Effector memory CD8-positive, alpha-beta T cell (primary cell): Measurements from ENCODE around the gene YDJC.
A peak's percentile ranks its signal among the peaks of the same experiment; 100 is the strongest.
"Not testable (repeated sequence)": the region's sequence is repeated elsewhere in the genome, so short reads cannot be mapped to it uniquely, and the experiment has no call there.

Source experiments
- ATAC-seq: fragments of 150-1000 bp; cut with Tn5 transposase; replicated peaks from 2 replicates; pipeline ENCODE4 v1.10.0; 2021; ENCODE audit warnings: mild to moderate bottlenecking, moderate library complexity
- DNase-seq, 3 experiments: peaks; one replicate each; pipeline ENCODE4 v3.0.0; 2021
- H3K27ac Mint-ChIP-seq, 2 donors: one replicate each; pipeline ENCODE4 v1.8.0; 2022; ENCODE audit warnings: mild to moderate bottlenecking in 2 of 2, mixed read lengths in 2 of 2, moderate library complexity in 2 of 2
- H3K27me3 Mint-ChIP-seq, 2 donors: one replicate each; pipeline ENCODE4 v1.8.0; 2022; ENCODE audit warnings: mixed read lengths in 2 of 2
- H3K36me3 Mint-ChIP-seq: one replicate; pipeline ENCODE4 v1.8.0; 2022; ENCODE audit warnings: mild to moderate bottlenecking, moderate library complexity, mixed read lengths; ENCODE audit not compliant: insufficient read depth
- H3K4me1 Mint-ChIP-seq, 2 donors: one replicate each; pipeline ENCODE4 v1.8.0; 2022; ENCODE audit warnings: low read depth in 2 of 2, mixed read lengths in 2 of 2
- H3K4me3 Mint-ChIP-seq, 2 donors: one replicate each; pipeline ENCODE4 v1.8.0; 2022; ENCODE audit warnings: mild to moderate bottlenecking in 2 of 2, mixed read lengths in 2 of 2, moderate library complexity in 2 of 2
- H3K9me3 Mint-ChIP-seq, 2 donors: one replicate each; pipeline ENCODE4 v1.8.0; 2022; ENCODE audit warnings: mixed read lengths in 2 of 2

YDJC gene

DNA sequence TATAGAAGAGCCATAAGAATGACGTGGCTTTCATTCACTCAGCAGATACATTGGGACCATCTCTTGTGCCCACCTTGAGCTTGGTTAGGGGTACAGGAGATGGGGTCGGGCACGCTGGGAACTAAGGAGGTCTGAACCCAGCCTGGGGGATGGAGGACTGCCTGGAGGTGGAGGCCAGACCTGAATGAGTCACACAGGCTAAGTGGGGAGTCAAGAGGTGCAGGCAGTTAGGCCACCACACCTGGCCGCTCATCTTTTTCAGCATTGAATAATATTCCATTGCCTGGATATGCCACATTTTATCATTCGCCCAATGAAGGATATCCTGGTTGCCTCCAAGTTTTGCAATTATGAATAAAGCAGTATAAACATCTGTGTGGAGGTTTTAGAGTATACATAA lies 32.2 kb upstream of the YDJC start:
- Mint-ChIP-seq H3K27me3 (no peaks in the 10 kb centered on the region), H3K9me3 (no peaks in the 10 kb centered on the region), H3K27ac (no peak overlapping the region), H3K4me3 (no peak overlapping the region), H3K4me1 (peaks cover 14 to 21% of the 10 kb centered on the region in 2 donors), H3K36me3 (peaks cover 12% of the 10 kb centered on the region)
- ATAC-seq (no peak), DNase-seq (no peak)

DNA sequence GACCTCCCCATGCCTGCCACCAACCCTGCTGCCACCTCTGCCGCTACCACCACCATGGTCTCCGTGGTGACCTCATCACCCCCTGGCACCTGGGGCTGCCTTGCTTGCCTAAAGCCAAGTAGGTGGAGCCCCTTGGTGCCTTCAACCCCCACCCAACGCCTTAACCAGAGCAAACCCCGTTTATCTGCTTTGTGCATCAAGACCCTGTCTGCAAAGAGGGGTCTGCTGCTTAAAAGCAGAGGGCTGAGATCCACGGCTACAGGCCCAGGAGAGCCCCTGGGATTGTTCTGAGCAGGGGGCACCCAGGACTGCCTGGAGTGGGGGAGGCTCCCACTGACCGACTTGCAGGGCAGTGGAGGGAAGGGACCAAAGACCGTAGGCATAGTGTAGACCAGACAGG lies 31.1 kb upstream of the YDJC start:
- DNase-seq (no peak), ATAC-seq (no peak)
- H3K36me3 Mint-ChIP-seq: peaks cover 3% of the 10 kb centered on the region
- no peaks in the 10 kb centered on the region for H3K27me3 Mint-ChIP-seq
- H3K4me3 Mint-ChIP-seq: no peak overlapping the region
- H3K27ac Mint-ChIP-seq: no peak overlapping the region
- peaks cover 19 to 23% of the 10 kb centered on the region in 2 donors for H3K4me1 Mint-ChIP-seq
- H3K9me3 Mint-ChIP-seq: no peaks in the 10 kb centered on the region

DNA sequence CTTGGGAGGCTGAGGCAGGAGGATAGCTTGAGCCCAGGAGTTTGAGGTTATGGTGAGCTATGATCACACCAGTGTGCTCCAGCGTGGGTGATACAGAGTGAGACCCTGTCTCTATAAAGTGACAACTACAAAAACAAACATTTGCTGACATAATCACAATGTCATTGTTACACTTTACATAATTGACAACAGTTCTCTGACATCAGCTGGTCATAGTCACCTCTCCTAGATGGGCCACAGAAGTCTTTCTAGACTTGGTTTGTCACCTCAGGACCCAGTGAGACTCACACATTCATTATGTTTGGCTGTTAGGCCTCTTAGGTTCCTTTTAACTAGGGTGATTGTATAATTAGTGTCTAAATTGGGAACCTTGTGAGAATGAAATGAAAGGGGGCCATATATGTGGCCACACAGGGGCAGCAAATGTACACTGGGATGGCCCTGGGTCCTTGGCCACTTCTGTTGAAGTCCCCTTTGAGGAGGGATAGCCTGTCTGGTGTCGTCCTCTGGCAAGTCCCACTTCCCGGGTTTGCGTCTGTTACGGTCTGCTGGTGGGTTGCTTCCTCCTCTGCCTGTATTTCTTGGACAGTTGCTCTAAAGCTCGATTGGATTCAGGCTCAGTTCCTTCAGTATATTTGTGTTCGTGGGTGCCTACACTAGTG lies 30.2 kb upstream of the YDJC start:
- Mint-ChIP-seq H3K27ac (no peak overlapping the region), H3K36me3 (peaks cover 3% of the 10 kb centered on the region), H3K9me3 (no peaks in the 10 kb centered on the region), H3K4me3 (no peak overlapping the region), H3K4me1 (peaks cover 13 to 16% of the 10 kb centered on the region in 2 donors), H3K27me3 (no peaks in the 10 kb centered on the region)
- ATAC-seq: no peak
- no peak for DNase-seq

DNA sequence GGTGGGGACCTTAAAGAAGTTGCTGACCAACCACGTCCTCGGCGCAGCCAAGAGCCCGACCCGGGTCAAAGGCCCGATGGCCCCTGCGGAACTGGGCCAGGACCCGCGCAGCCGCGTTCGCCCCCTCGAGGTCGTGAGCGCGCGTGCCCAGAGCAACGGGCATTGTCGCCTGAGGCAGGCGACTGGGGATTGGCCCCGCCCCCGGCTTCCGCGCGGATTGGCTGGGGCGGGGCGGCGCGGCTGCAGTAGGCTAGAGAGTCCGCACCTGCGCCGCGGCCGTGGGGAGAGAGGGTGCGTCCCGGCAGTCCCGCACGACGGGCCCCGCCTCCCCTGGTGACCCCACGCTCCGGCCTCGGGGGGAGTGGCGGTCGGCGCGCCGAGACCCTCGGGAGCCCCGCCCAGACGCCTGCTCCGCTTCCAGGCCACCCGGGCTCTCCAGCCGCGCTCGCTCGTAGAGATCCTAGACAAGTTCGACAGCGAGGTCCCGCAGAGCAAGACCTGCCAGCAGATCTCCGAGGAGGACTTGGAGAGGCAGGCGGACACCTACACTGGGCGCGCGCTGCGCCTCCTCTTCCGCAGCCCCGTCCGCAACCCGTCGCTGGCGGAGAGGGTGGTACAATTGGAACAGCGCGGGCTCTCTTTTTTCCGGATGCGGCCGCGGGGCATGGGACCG lies 27.7 kb upstream of the YDJC start:
- peak; percentile 60 to 67 (median 66) for DNase-seq
- H3K9me3 Mint-ChIP-seq: no peaks in the 10 kb centered on the region

DNA sequence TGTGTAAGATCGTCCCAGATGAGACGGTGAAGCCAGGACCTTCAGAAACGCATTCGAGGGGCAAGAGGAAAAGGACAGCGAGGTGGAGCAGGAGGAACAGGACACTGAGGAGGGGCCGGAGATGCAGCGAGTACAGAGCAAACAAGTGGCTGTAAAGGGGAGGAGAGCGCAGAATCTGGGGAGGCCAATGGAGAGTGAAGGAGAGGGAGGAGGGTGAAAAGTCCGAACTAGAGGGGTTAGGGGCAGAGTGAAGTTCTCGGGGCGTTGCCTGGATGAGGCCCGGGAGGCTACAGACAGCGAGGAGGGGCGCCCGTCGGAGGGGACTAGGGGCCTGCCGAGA lies 27.2 kb upstream of the YDJC start:
- no peak for ATAC-seq
- Mint-ChIP-seq H3K27me3 (no peaks in the 10 kb centered on the region), H3K9me3 (no peaks in the 10 kb centered on the region), H3K27ac (peak overlapping the region; percentile 70 to 83), H3K36me3 (peaks cover 3% of the 10 kb centered on the region), H3K4me3 (peak overlapping the region; percentile 82 to 86), H3K4me1 (peaks cover 13 to 15% of the 10 kb centered on the region in 2 donors)
- no peak for DNase-seq

More for the DNA sequence above, 27.7 kb upstream of the YDJC start:
- Mint-ChIP-seq H3K4me1 (peaks cover 11 to 14% of the 10 kb centered on the region in 2 donors), H3K4me3 (peak overlapping the region; percentile 82 to 86), H3K27ac (peak overlapping the region in 1 of 2 donors; percentile 83), H3K36me3 (peaks cover 3% of the 10 kb centered on the region), H3K27me3 (no peaks in the 10 kb centered on the region)
- ATAC-seq: peak; percentile 95

DNA sequence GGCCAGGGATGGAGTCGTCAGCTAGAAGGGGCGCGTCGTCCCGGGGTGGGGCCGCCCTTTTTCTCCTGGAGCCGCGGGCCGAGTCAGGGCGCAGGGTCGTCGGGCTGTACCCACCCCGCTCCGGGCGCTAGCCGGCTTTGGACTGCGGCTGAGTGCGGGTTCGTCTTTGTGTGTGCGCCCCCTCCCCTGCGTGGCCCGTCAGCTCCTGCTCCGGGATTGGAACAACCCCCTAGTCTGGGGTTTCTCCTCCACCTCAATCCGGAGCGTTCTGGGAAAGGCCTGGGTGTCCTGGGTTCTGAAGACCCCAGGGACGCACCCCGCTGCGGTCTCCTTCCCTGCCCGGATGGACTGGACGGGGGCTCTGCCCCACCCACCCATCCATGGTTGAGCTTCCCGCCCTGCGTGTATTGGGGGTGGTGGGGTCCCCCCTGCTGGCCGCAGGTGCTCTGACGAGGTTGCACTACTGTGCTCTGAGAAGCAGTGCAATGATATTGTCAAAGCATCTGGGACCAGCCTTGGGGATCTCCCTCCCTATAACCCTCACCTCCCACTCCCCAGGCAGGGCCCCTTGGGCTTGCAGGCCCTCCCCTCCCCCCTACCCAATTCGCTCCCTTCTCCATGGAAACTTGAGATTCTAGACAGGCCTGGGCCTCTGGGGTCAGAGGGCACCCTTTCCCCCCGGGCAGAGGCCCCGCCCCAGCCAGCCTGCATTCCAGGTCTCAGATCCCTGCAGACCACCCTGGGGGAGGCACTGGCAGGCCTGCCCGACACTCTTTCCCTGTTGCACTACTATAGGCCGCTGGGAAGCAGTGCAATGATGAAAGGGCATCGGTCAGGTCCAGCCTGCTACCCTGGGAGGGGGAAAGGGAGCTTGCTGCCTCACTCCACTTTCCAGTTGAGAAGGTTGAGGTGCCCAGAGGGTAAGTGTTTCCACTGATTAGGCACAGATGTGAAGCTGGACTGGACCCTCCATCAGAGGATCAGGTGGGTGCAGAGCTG lies 23.0 kb upstream of the YDJC start:
- Mint-ChIP-seq H3K4me1 (peaks cover 20 to 23% of the 10 kb centered on the region in 2 donors), H3K4me3 (peak overlapping the region; percentile 89 to 90), H3K27me3 (no peaks in the 10 kb centered on the region), H3K36me3 (peaks cover 6% of the 10 kb centered on the region), H3K9me3 (no peaks in the 10 kb centered on the region), H3K27ac (no peak overlapping the region)
- ATAC-seq (no peak), DNase-seq (no peak)

DNA sequence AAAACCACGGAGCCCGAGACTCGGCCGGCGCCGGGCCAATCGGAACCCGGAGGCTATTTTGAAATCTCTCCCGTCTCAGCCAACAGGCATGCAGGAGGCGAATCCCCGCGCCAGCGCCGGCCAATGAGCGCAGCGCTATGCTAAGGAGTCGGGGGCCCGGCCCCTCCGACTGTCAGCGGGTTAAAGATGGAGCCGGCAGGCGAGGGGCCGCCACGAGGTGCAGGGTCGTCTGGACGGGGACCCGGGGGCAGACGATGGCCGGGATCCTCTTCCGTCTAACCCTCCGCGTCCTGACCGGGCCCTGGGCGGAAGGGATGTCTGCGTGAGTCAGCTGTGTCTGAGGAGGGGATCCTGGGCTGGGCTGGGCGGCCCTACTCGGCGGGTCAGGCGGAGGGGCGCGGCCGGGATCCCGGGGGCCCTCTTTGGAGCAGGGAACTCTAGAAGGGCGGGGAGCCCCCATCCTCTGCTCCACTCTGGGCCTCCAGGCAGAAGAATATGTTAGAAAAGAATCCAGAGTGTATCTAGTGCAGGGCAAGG lies 22.3 kb upstream of the YDJC start:
- Mint-ChIP-seq H3K4me1 (peaks cover 18 to 21% of the 10 kb centered on the region in 2 donors), H3K4me3 (peak overlapping the region; percentile 89 to 90), H3K27me3 (no peaks in the 10 kb centered on the region), H3K9me3 (no peaks in the 10 kb centered on the region), H3K36me3 (peaks cover 3% of the 10 kb centered on the region), H3K27ac (peak overlapping the region; percentile 27 to 51)
- DNase-seq (peak; percentile 63 to 69 (median 69)), ATAC-seq (peak; percentile 97)

DNA sequence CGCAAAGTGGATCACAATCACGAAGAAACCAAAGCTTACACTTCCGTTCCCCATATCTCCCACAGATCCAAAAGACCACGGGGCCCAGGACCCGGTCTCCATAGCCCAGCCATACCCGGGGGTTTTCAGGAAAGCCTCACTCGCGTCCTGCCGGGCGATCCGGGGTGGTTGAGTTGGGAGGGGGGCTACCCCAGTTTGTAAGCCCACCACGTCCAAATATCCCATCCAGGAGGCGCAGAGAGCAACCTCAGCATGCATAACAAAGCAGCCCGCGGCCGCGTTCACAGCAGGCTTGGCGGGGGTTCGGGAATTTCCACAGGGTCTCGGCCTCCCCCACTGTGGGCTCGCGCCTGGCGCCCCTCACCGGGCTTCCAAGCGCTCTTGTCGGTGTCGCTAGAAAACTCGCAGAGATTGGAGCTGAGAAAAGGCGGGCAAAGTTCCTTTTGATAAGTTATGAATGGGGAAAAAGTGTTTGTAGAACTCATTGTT lies 21.7 kb upstream of the YDJC start:
- Mint-ChIP-seq H3K36me3 (peaks cover 6% of the 10 kb centered on the region), H3K9me3 (no peaks in the 10 kb centered on the region), H3K27ac (peak overlapping the region; percentile 27 to 51), H3K27me3 (no peaks in the 10 kb centered on the region), H3K4me1 (peaks cover 16 to 19% of the 10 kb centered on the region in 2 donors), H3K4me3 (peak overlapping the region; percentile 89 to 90)
- ATAC-seq: peak; percentile 33
- no peak for DNase-seq

DNA sequence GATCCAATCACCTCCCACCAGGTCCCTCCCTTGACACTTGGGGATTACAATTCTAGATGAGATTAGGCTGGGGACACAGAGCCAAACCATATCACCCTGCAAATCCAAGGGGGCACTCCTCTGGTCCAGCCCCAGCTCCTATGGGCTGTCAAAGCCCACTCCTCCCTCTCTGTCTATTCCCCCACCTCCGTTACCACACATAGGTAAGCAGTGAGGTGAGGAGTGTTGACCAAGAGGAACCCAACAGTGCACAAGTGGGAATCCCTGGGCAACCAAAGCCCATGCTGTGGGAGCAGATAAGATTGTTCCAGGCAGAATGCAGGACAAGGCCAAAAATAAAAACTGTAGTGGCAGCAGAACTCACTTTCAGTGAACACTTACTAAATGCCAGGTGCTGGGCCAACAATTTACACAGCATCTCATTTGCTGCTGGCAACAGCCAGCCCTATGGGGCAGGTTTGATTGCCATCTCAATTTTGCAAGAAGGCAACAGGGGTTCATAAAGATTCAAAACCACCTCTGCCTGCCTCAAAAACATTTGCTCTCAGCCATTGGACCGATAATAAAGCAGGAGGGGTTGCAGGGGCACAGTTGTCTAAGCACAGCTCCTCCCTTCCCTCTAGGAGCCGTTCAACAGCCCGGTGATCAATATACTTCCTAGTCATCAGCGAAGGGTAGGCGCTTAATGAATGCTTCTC lies 21.1 kb upstream of the YDJC start:
- Mint-ChIP-seq H3K36me3 (peaks cover 12% of the 10 kb centered on the region), H3K4me1 (peaks cover 18 to 20% of the 10 kb centered on the region in 2 donors), H3K4me3 (peak overlapping the region; percentile 89 to 90), H3K27me3 (no peaks in the 10 kb centered on the region), H3K9me3 (no peaks in the 10 kb centered on the region), H3K27ac (peak overlapping the region; percentile 27 to 51)
- ATAC-seq: no peak
- DNase-seq: no peak

DNA sequence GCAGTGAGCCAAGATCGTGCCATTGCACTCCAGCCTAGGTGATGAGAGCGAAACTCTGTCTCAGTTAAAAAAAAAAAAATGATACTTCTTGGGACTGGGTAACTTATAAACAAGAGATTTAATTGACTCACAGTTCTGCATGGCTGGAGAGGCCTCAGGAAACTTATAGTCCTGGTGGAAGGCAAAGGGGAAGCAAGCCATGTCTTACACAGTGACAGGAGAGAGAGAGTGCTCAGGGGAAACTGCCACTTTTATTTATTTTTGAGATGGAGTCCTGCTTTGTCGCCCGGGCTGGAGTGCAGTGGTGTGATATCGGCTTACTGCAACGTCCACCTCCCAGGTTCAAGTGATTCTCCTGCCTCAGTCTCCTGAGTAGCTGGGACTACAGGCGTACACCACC lies 20.5 kb upstream of the YDJC start:
- no peaks in the 10 kb centered on the region for H3K27me3 Mint-ChIP-seq
- no peaks in the 10 kb centered on the region for H3K9me3 Mint-ChIP-seq
- peak overlapping the region; percentile 20 to 89 for H3K4me3 Mint-ChIP-seq
- H3K27ac Mint-ChIP-seq: no peak overlapping the region
- peaks cover 18 to 20% of the 10 kb centered on the region in 2 donors for H3K4me1 Mint-ChIP-seq
- DNase-seq: no peak
- H3K36me3 Mint-ChIP-seq: peaks cover 16% of the 10 kb centered on the region
- no peak for ATAC-seq

DNA sequence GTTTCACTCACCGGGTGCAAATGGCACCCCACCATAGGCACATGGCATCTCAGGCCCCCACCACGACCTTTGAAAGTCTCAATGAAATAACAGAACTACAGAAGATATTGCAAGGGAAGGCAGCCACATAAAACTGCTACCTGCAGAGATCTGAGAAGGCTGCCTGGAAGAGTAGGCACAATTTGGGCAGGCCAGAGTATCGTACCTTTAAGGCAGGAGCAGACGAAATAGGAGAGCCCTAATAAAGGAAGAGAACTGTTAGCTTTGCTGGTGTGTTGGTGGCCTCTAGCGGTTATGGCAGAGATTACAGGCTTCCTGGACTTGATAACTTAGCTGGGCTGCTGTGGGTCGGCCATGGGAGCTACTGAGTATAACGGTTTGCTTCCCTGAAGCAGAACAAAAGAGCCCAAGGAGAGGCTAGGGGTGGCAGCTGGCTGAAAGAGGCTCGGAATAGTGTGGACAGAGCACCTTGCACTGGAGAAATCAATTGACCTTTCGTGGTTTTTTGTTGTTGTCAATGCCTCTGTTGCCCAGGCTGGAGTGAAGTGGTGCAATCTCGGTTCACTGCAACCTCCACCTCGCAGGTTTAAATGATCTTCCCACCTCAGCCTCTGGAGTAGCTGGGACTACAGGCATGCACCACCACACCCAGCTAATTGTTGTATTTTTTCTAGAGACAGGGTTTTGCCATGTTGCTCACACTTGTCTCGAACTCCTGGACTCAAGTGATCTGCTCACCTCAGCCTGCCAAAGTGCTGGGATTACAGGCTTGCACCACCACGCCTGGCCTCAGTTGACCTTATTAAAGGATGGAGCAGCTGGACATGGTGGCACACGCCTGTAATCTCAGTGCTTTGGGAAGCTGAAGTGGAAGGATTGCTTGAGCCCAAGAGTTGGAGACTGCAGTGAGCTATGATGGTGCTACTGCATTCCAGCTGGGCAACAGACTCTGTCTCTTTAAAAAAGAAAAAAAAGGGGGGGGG lies 17.1 kb upstream of the YDJC start:
- peak; percentile 74 to 80 (median 75) for DNase-seq
- peak; percentile 23 for ATAC-seq
- peaks cover 41% of the 10 kb centered on the region for H3K36me3 Mint-ChIP-seq
- H3K27ac Mint-ChIP-seq: peak overlapping the region in 1 of 2 donors; percentile 26
- peaks cover 25 to 32% of the 10 kb centered on the region in 2 donors for H3K4me1 Mint-ChIP-seq
- no peaks in the 10 kb centered on the region for H3K9me3 Mint-ChIP-seq
- H3K4me3 Mint-ChIP-seq: no peak overlapping the region
- no peaks in the 10 kb centered on the region for H3K27me3 Mint-ChIP-seq

DNA sequence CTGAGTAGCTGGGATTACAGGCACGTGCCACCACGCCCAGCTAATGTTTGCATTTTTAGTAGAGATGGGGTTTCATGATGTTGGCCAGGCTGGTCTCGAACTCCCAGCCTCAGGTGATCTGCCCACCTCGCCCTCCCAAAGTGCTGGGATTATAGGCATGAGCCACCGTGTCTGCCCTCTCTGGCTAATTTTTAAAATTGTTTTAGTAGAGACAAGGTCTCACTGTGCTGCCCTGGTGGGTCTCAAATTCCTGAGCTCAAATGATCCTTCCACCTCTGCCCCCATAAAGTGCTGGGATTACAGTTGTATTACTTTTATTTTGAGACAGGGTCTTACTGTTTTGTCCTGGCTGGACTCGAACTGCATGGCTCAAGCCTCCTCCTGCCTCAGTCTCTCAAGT lies 15.7 kb upstream of the YDJC start:
- H3K4me3 Mint-ChIP-seq, ATAC-seq, H3K27ac Mint-ChIP-seq, DNase-seq, H3K27me3 Mint-ChIP-seq, H3K9me3 Mint-ChIP-seq: not testable (repeated sequence)
- Mint-ChIP-seq H3K4me1 (peaks cover 20 to 26% of the 10 kb centered on the region in 2 donors), H3K36me3 (peaks cover 42% of the 10 kb centered on the region)
